GM20431 (cell line): Measurements from ENCODE around the gene DACH1.

Experiments used
- in situ Hi-C: fragments of 300-500 bp; cut with MseI, MboI; formaldehyde crosslinking; loops from one replicate; pipeline ENCODE4 v1.15.0; 2020; ENCODE audit warnings: low sequenced_read_pairs; ENCODE audit not compliant: unreplicated experiment

DACH1 gene

GRCh38 chr13:71721104-71721503 lies 145.9 kb downstream of the DACH1 start:
- in situ Hi-C loops: no loop called here

GRCh38 chr13:71718931-71719330 lies 148.1 kb downstream of the DACH1 start:
- in situ Hi-C loops: no loop called here

- in situ Hi-C loops: no loop called here
These were observed 152.1 kb downstream of the DACH1 start for GRCh38 chr13:71714802-71715375.

- in situ Hi-C loops: no loop called here
These were observed 153.9 kb downstream of the DACH1 start for GRCh38 chr13:71712988-71713653.

- in situ Hi-C loops: no loop called here
These were observed 162.3 kb downstream of the DACH1 start for GRCh38 chr13:71704656-71705055.

- in situ Hi-C loops: no loop called here
These were observed 163.9 kb downstream of the DACH1 start for GRCh38 chr13:71703138-71703537.

GRCh38 chr13:71702253-71702652 lies 164.8 kb downstream of the DACH1 start:
- in situ Hi-C loops: no loop called here

- in situ Hi-C loops: no loop called here
These were observed 165.3 kb downstream of the DACH1 start for GRCh38 chr13:71701741-71702140.

GRCh38 chr13:71699342-71699741 lies 167.7 kb downstream of the DACH1 start:
- in situ Hi-C loops: no loop called here

GRCh38 chr13:71695662-71696061 lies 171.3 kb downstream of the DACH1 start:
- in situ Hi-C loops: no loop called here

GRCh38 chr13:71685072-71685471 lies 181.9 kb downstream of the DACH1 start:
- in situ Hi-C loops: no loop called here

- in situ Hi-C loops: no loop called here
These were observed 184.9 kb downstream of the DACH1 start for GRCh38 chr13:71681901-71682613.

- in situ Hi-C loops: no loop called here
These were observed 189.9 kb downstream of the DACH1 start for GRCh38 chr13:71677124-71677523.

- in situ Hi-C loops: no loop called here
These were observed 194.5 kb downstream of the DACH1 start for GRCh38 chr13:71672512-71672911.

GRCh38 chr13:71663431-71663830 lies 203.6 kb downstream of the DACH1 start:
- in situ Hi-C loops: no loop called here

- in situ Hi-C loops: no loop called here
These were observed 205.1 kb downstream of the DACH1 start for GRCh38 chr13:71661921-71662320.

GRCh38 chr13:71659404-71659803 lies 207.6 kb downstream of the DACH1 start:
- in situ Hi-C loops: no loop called here

GRCh38 chr13:71645467-71645866 lies 221.5 kb downstream of the DACH1 start:
- in situ Hi-C loops: no loop called here

- in situ Hi-C loops: no loop called here
These were observed 222.4 kb downstream of the DACH1 start for GRCh38 chr13:71644579-71644978.

- in situ Hi-C loops: no loop called here
These were observed 223.6 kb downstream of the DACH1 start for GRCh38 chr13:71643448-71643860.

- in situ Hi-C loops: no loop called here
These were observed 228.3 kb downstream of the DACH1 start for GRCh38 chr13:71638751-71639150.
